ENCODE data around the gene NTRK3. TPM values are rescaled to one million over a fixed set of nuclear protein-coding genes. Genes with fewer than 3 reads are reported as not detected.

NTRK3 gene
- total and polyA plus RNA-seq, 2 of the 8 experiments (the other 6 are each of a cell fraction or from before 2014, with no cell fraction given): 4.5 to 6.8 TPM

- TF ChIP-seq CHD7 (IDR thresholded peaks at IDR 0.05; ENCODE audit: insufficient replicate concordance, low read length) (no peak), RXRA (IDR thresholded peaks at IDR 0.05; ENCODE audit: insufficient read depth, low read depth, low read length) (no peak), SP2 (IDR thresholded peaks at IDR 0.05; ENCODE audit: low read length) (no peak)
Observed at GRCh38 chr15:88178631-88179030, 77.9 kb downstream of the NTRK3 start (continued).
